Measurements from ENCODE around the gene RYR2. TPM values are rescaled to one million over a fixed set of nuclear protein-coding genes. Genes with fewer than 3 reads are reported as not detected.
"Not testable (repeated sequence)": the region's sequence is repeated elsewhere in the genome, so short reads cannot be mapped to it uniquely, and the experiment has no call there.

Gene RYR2
- total and polyA plus RNA-seq, 9 of the 15 experiments (the other 6 are each of a cell fraction or from before 2014, with no cell fraction given): 0.03 to 0.42 (median 0.14) TPM

DNA sequence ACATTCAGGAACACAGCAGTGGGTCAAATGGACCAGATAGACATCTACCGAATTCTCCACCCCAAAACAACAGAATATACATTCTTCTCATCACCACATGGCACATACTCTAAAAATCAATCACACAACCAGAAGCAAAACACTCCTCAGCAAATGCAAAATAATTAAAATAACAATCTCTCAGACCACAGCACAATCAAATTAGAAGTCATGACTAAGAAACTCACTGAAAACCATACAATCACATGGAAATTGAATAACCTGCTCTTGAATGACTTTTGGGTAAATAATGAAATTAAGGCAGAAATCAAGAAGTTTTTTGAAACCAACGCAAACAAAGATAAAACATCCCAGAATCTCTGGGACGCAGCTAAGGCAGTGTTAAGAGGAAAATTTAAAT lies 799.5 kb downstream of the RYR2 start:
- Histone ChIP-seq H3K4me1 (replicated peaks in 1 of 2; ENCODE audit: control insufficient read depth in 2 of 2, insufficient read depth in 2 of 2, low read length in 2 of 2) (no peaks in the 10 kb centered on the region), H3K4me3 (no peak overlapping the region), H3K27me3 (ENCODE audit: control insufficient read depth in 2 of 2, insufficient read depth in 2 of 2, low read length in 2 of 2) (no peaks in the 10 kb centered on the region), H3K9me1 (ENCODE audit: control insufficient read depth, insufficient read depth, low read length) (no peaks in the 10 kb centered on the region), H3K9ac (ENCODE audit: insufficient read depth in 1 of 2, low read depth in 2 of 2, low read length in 2 of 2) (no peak overlapping the region), H4K20me1 (replicated peaks; ENCODE audit: control insufficient read depth, insufficient read depth, low read length) (no peaks in the 10 kb centered on the region), H3K79me2 (ENCODE audit: control insufficient read depth, insufficient read depth, low read length) (no peaks in the 10 kb centered on the region), H3K9me3 (replicated peaks; ENCODE audit: control insufficient read depth, insufficient read depth, low read depth, low read length) (no peaks in the 10 kb centered on the region), H3K4me2 (ENCODE audit: insufficient read depth, low read length) (no peak overlapping the region), H3K36me3 (ENCODE audit: control insufficient read depth, insufficient read depth, low read length) (no peaks in the 10 kb centered on the region), H2AFZ (ENCODE audit: low read depth, low read length) (no peak overlapping the region), H3K27ac (ENCODE audit: extremely low read depth, low read depth, low read length) (no peak overlapping the region)
- no TSS peak for BruUV-seq (replicated peaks)
- in situ Hi-C loops (cut with MboI): no loop called here
- no peak for TF ChIP-seq HCFC1 (IDR thresholded peaks at IDR 0.05; ENCODE audit: low read depth, low read length)
- no peak for TF ChIP-seq ZNF79 (CRISPR knock-in tag; IDR thresholded peaks at IDR 0.05; ENCODE audit: low read depth)
- TF ChIP-seq CBFA2T3 (IDR thresholded peaks at IDR 0.05): no peak
- no peak for TF ChIP-seq KLF6 (CRISPR knock-in tag; IDR thresholded peaks at IDR 0.05; ENCODE audit: borderline replicate concordance)
- TF ChIP-seq, protein P1, sequence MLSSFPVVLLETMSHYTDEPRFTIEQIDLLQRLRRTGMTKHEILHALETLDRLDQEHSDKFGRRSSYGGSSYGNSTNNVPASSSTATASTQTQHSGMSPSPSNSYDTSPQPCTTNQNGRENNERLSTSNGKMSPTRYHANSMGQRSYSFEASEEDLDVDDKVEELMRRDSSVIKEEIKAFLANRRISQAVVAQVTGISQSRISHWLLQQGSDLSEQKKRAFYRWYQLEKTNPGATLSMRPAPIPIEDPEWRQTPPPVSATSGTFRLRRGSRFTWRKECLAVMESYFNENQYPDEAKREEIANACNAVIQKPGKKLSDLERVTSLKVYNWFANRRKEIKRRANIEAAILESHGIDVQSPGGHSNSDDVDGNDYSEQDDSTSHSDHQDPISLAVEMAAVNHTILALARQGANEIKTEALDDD (IDR thresholded peaks at IDR 0.05): no peak
- no peak for TF ChIP-seq ARID1B (IDR thresholded peaks at IDR 0.05)
- no peak for TF ChIP-seq NCOA2 (IDR thresholded peaks at IDR 0.05; ENCODE audit: partially characterized antibody in 2 of 2)
- TF ChIP-seq ZNF699 (CRISPR knock-in tag; IDR thresholded peaks at IDR 0.05; ENCODE audit: insufficient replicate concordance): no peak
- TF ChIP-seq, protein P2, sequence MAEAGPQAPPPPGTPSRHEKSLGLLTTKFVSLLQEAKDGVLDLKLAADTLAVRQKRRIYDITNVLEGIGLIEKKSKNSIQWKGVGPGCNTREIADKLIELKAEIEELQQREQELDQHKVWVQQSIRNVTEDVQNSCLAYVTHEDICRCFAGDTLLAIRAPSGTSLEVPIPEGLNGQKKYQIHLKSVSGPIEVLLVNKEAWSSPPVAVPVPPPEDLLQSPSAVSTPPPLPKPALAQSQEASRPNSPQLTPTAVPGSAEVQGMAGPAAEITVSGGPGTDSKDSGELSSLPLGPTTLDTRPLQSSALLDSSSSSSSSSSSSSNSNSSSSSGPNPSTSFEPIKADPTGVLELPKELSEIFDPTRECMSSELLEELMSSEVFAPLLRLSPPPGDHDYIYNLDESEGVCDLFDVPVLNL (CRISPR knock-in tag; IDR thresholded peaks at IDR 0.05; ENCODE audit: low read depth): no peak
- no peak for TF ChIP-seq ZKSCAN1 (IDR thresholded peaks at IDR 0.05; ENCODE audit: low read depth, low read length)
- TF ChIP-seq ZNF740 (CRISPR knock-in tag; IDR thresholded peaks at IDR 0.05): no peak
- TF ChIP-seq ZNF740 (tag; IDR thresholded peaks at IDR 0.05): no peak
- TF ChIP-seq, protein P3, sequence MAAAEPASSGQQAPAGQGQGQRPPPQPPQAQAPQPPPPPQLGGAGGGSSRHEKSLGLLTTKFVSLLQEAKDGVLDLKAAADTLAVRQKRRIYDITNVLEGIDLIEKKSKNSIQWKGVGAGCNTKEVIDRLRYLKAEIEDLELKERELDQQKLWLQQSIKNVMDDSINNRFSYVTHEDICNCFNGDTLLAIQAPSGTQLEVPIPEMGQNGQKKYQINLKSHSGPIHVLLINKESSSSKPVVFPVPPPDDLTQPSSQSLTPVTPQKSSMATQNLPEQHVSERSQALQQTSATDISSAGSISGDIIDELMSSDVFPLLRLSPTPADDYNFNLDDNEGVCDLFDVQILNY (CRISPR knock-in tag; IDR thresholded peaks at IDR 0.05): no peak
- POLR2A ChIA-PET: no interaction called here
- ATAC-seq: no peak
- DNase-seq (ENCODE audit: extremely low read depth in 1 of 4, low spot score in 3 of 4): no peak
- intact Hi-C loops (cut with micrococcal nuclease): no loop called here
- CTCF ChIA-PET (ENCODE audit: low intra/inter-chr PET ratio): no interaction called here
- no peak for FAIRE-seq
- WGBS (ENCODE audit: insufficient coverage, low coverage, missing lambda C conversion rate): 0% methylated on average over 3 of the region's 3 CpGs

GRCh38 chr1:237843516-237843915 lies 801.5 kb downstream of the RYR2 start:
- WGBS (ENCODE audit: insufficient coverage, low coverage, missing lambda C conversion rate): 0% methylated on average over 3 of the region's 3 CpGs

More at GRCh38 chr1:237843516-237843915, 801.5 kb downstream of the RYR2 start:
- H3K36me3 ChIP-seq (ENCODE audit: control insufficient read depth, insufficient read depth, low read length); H3K9me1 ChIP-seq (ENCODE audit: control insufficient read depth, insufficient read depth, low read length); H3K4me2 ChIP-seq (ENCODE audit: insufficient read depth, low read length); POLR2A ChIA-PET; H2AFZ ChIP-seq (ENCODE audit: low read depth, low read length); H3K4me3 ChIP-seq; H3K79me2 ChIP-seq (ENCODE audit: control insufficient read depth, insufficient read depth, low read length); H3K9me3 ChIP-seq (replicated peaks; ENCODE audit: control insufficient read depth, insufficient read depth, low read depth, low read length); intact Hi-C loops (cut with micrococcal nuclease); H3K9ac ChIP-seq (ENCODE audit: insufficient read depth in 1 of 2, low read depth in 2 of 2, low read length in 2 of 2); DNase-seq (ENCODE audit: extremely low read depth in 1 of 4, low spot score in 3 of 4); in situ Hi-C loops (cut with MboI); FAIRE-seq; H3K4me1 ChIP-seq (replicated peaks in 1 of 2; ENCODE audit: control insufficient read depth in 2 of 2, insufficient read depth in 2 of 2, low read length in 2 of 2); H3K27ac ChIP-seq (ENCODE audit: extremely low read depth, low read depth, low read length); H4K20me1 ChIP-seq (replicated peaks; ENCODE audit: control insufficient read depth, insufficient read depth, low read length); BruUV-seq (replicated peaks); ATAC-seq; CTCF ChIA-PET (ENCODE audit: low intra/inter-chr PET ratio); H3K27me3 ChIP-seq (ENCODE audit: control insufficient read depth in 2 of 2, insufficient read depth in 2 of 2, low read length in 2 of 2): not testable (repeated sequence)
